Ovary (tissue), 3 donors: Measurements from ENCODE around the gene FBP1.

ENCODE experiments used
- CTCF ChIP-seq, 3 donors: fragments of 450-650 bp in 2 of 3; fragments of 200-600 bp in 1 of 3; IDR thresholded peaks; one replicate each; pipeline versions ENCODE4 v1.5.1 to v1.8.0; 2016 to 2022; ENCODE audit warnings: antibody characterized with exemption in 3 of 3, mild to moderate bottlenecking in 1 of 3
- EP300 ChIP-seq: sonication (generic); formaldehyde crosslinking; IDR thresholded peaks from one replicate; pipeline ENCODE4 v1.6.1; 2017; ENCODE audit warnings: antibody characterized with exemption
- donor health status: DM: no; HTN: no; CAD: no.

- TF ChIP-seq CTCF (IDR thresholded peaks at IDR 0.05) (no peak), EP300 (no peak)
These were observed 25.5 kb upstream of the FBP1 start for GRCh38 chr9:94664801-94665200.
